Peyer's patch (tissue), 4 donors: Measurements from ENCODE around the gene GALM.

Experiments
- POLR2A ChIP-seq, 2 donors: fragments of 450-650 bp; IDR thresholded peaks; one replicate each; pipeline ENCODE4 v1.5.1; 2017; ENCODE audit warnings: antibody characterized with exemption in 2 of 2, mild to moderate bottlenecking in 2 of 2, moderate library complexity in 2 of 2
- TF ChIP-seq, protein P1 (sequence below), 6 experiments: fragments of 450-650 bp in 4 of 6; fragments of 200-600 bp in 2 of 6; sonication (generic) in 1 of 6; IDR thresholded peaks; one replicate each; pipeline ENCODE4 v1.5.1; 2017 to 2019; ENCODE audit warnings: antibody characterized with exemption in 6 of 6, mild to moderate bottlenecking in 3 of 6, moderate library complexity in 1 of 6

DNA sequence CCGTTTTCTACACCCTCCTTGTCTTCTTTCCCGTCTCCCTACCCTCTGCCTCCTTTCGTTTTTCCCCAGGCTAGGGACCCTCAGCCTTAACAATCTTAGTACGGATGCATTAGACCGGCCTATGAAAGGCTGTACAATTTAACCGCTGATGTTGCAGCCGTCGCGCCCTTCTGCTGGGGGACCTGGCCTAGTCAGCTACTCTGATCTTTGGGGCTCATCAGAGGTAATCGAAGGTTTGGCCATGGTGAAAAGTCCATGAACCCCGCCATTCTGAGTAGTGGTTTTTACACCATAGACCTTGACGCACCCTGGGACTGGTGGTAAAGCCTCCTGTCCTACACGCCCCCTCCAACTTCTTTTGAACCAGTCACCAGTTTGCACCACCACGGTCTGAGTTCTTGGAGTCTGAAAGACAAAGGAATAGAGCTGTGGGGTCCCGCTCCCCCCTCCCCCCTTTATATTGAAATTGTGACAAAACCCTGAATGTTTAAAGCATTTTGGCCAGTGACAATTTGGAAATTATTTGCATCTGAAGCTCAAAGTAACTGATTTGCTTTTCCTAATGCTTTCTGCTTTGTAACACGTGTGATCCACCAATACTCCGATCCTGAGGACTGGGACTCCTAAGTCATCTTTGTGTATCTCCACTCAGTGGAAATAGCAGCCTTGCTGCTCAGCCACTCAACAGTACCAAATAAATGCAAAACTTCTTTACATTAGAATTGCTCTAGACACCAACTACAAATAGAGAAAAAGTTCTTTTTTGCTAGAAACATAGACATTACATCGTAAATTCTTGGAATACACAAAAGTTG, 85.9 kb downstream of the GALM start:
- no peak for TF ChIP-seq POLR2A (IDR thresholded peaks at IDR 0.05)
- TF ChIP-seq, protein P1, sequence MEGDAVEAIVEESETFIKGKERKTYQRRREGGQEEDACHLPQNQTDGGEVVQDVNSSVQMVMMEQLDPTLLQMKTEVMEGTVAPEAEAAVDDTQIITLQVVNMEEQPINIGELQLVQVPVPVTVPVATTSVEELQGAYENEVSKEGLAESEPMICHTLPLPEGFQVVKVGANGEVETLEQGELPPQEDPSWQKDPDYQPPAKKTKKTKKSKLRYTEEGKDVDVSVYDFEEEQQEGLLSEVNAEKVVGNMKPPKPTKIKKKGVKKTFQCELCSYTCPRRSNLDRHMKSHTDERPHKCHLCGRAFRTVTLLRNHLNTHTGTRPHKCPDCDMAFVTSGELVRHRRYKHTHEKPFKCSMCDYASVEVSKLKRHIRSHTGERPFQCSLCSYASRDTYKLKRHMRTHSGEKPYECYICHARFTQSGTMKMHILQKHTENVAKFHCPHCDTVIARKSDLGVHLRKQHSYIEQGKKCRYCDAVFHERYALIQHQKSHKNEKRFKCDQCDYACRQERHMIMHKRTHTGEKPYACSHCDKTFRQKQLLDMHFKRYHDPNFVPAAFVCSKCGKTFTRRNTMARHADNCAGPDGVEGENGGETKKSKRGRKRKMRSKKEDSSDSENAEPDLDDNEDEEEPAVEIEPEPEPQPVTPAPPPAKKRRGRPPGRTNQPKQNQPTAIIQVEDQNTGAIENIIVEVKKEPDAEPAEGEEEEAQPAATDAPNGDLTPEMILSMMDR (IDR thresholded peaks at IDR 0.05), result no peak
